ENCODE data around the gene HCFC1R1.

HCFC1R1 gene

DNA sequence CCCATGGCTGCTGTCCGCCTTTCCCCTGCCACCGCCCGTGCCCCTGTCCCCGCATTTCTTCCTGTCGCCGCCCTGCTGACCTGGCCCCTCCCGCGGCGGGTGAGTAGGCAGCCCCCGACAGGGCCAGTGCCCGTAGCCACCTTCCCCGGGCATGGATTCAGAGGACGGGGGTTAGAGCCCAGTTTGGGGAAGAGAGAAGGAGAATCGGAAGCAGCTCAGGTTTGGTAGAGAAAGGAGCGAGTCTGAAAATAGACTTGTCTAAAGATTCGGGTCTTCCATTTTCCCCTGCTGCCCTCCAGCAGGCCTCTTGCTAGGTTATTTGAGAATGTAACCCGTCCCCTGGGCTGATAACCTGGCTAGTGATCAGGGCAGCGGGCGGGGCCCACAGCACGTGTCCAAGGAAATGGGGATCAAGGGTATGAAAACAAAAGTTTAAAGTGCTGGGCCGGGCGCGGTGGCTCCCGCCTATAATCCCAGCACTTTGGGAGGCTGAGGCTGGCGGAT, 18.9 kb downstream of the HCFC1R1 start:
- H3K36me3 ChIP-seq, result no peaks in the 10 kb centered on the region
- H3K9ac ChIP-seq, result no peak overlapping the region
- H3K27me3 ChIP-seq, result peaks cover 44 to 98% (median 85%) of the 10 kb centered on the region in 11 experiments
- peaks cover 0 to 14% (median 0%) of the 10 kb centered on the region in 11 experiments; a peak in 4 of 22 replicates for H4K20me1 ChIP-seq
- H3K9me3 ChIP-seq (replicated peaks in 1 of 11), result no peaks in the 10 kb centered on the region
- TF ChIP-seq Cebpa-rat (IDR thresholded peaks at IDR 0.05), result no peak
- peaks cover 35 to 59% (median 43%) of the 10 kb centered on the region in 10 experiments for H3K4me1 ChIP-seq
- H3K4me2 ChIP-seq, result peak overlapping the region in 10 of 11 experiments; percentile 29 to 86 (median 52); a peak in 18 of 22 replicates
- H3K4me3 ChIP-seq, result peak overlapping the region in 4 of 10 experiments; percentile 35 to 58 (median 41); a peak in 6 of 20 replicates
- no peak overlapping the region for H3K27ac ChIP-seq

DNA sequence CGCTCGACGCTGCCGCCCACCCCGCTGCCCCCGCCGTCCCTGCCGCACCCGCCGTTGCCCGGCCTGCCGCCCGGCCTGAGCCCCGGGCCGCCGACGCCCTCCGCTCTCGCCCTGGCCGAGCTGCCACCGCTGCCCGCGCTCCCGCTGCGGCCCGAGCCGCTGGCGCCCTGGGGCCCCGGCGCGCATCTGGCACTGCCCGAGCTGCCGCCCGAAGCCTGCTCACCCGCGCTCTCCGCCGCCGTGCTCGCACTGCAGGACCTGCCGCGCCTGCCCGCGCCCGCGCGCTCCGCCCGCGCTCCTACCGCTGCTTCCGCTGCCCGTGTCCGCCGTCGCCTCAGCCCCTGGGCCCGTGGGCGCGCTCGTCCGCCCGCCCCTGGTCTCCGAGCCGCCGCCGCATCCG, 19.4 kb downstream of the HCFC1R1 start:
- H3K9me3 ChIP-seq (replicated peaks in 1 of 11), result no peaks in the 10 kb centered on the region
- peaks cover 0 to 15% (median 0%) of the 10 kb centered on the region in 11 experiments; a peak in 4 of 22 replicates for H4K20me1 ChIP-seq
- H3K36me3 ChIP-seq, result no peaks in the 10 kb centered on the region
- H3K4me1 ChIP-seq, result peaks cover 35 to 53% (median 42%) of the 10 kb centered on the region in 10 experiments
- peak overlapping the region in 3 of 11 experiments; percentile 26 to 46 (median 44); a peak in 2 of 22 replicates for H3K9ac ChIP-seq
- no peak for TF ChIP-seq Cebpa-rat (IDR thresholded peaks at IDR 0.05)
- peak overlapping the region; percentile 79 to 87 (median 84) for H3K4me2 ChIP-seq
- H3K27ac ChIP-seq, result no peak overlapping the region
- peaks cover 49 to 98% (median 85%) of the 10 kb centered on the region in 11 experiments for H3K27me3 ChIP-seq
- H3K4me3 ChIP-seq, result peak overlapping the region; percentile 49 to 68 (median 57); a peak in 19 of 20 replicates

DNA sequence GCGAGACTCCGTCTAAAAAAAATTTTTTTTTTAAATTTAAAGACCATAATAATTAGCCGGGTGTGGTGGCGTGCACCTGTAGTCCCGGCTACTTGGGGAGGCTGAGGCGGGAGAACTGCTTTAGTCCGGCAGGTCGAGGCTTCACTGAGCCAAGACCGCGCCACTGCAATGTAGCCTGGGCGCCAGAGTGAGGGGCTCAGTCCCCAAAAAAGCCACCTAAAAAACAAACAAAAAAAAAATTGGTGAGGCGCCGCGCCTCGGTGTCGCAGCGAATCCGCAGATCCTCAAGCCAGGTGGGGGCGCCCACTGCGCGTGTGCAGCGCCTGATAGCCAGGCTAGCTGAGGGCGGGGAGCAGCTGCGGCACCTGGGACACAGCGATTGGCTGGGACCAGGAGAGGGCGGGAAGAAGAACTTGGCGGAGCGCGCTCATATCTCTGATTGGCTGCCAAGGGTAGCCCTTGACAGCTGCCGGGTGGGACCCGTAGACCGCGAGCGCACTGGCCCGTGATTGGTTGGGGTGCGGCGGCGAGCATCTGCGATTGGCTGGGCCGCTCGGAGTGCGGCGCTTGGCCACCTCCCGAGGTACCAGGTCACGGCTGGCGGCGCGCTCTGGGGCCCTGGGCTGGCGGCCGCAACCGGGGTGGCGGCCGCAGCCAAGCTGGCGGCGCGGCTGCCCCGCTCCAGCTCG, 20.0 kb downstream of the HCFC1R1 start:
- no peaks in the 10 kb centered on the region for H3K36me3 ChIP-seq
- peak overlapping the region; percentile 79 to 87 (median 84) for H3K4me2 ChIP-seq
- peak overlapping the region; percentile 49 to 68 (median 57); a peak in 19 of 20 replicates for H3K4me3 ChIP-seq
- H3K27me3 ChIP-seq, result peaks cover 55 to 98% (median 91%) of the 10 kb centered on the region in 11 experiments
- peaks cover 31 to 48% (median 37%) of the 10 kb centered on the region in 10 experiments for H3K4me1 ChIP-seq
- peak overlapping the region in 1 of 11 experiments; percentile 44; a peak in 1 of 22 replicates for H3K9ac ChIP-seq
- no peak for TF ChIP-seq Cebpa-rat (IDR thresholded peaks at IDR 0.05)
- H3K9me3 ChIP-seq (replicated peaks in 1 of 11), result no peaks in the 10 kb centered on the region
- H4K20me1 ChIP-seq, result peaks cover 0 to 21% (median 0%) of the 10 kb centered on the region in 11 experiments; a peak in 6 of 22 replicates
- H3K27ac ChIP-seq, result no peak overlapping the region

DNA sequence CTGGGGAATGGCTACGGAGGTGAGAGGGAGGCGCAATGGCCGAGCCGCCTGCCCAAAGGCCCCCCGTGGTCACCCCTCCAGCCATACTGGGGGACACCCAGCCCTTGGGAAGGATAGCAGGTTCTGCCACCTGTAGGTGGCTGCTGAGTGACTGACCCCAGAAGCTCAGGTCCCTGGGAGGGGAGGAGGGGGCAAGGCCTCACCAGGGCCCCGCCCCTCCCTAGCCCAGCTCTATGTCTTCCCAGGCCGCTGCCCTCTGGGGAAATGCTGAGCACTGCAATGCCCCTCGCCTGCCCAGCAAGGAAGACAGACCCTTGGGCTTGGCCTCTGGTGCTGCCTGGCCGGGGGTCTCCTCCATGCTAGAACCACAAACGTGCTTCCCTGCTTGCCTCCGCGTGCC, 22.4 kb downstream of the HCFC1R1 start:
- Histone ChIP-seq H3K27me3 (peaks cover 71 to 98% (median 97%) of the 10 kb centered on the region in 11 experiments), H3K36me3 (no peaks in the 10 kb centered on the region), H3K4me1 (peaks cover 7 to 23% (median 13%) of the 10 kb centered on the region in 10 experiments; a peak in 17 of 20 replicates), H4K20me1 (peaks cover 0 to 41% (median 0%) of the 10 kb centered on the region in 11 experiments; a peak in 6 of 22 replicates), H3K4me2 (peak overlapping the region in 1 of 11 experiments; percentile 30; a peak in 2 of 22 replicates), H3K4me3 (no peak overlapping the region), H3K9me3 (replicated peaks in 1 of 11) (no peaks in the 10 kb centered on the region), H3K9ac (no peak overlapping the region), H3K27ac (no peak overlapping the region)
- no peak for TF ChIP-seq Cebpa-rat (IDR thresholded peaks at IDR 0.05)

DNA sequence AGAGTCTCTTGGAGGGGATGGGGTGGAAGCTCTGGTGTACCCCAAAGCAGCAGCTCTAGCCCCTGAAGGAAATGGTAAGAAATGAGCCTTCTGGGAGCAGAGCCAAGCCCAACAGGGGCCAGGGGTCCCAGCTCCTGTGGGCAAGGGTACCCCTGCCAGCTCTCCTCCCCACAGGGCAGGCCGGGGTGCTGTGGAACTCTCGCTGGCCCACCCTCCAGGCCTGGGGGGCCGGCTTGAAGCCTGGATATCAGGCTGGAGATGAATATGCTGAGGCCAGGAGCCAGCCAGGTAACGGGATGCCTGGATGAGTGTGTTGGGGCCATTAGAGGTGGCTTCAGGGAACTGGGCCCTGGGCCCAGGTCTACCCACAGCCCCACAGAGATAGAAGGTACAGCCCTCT, 23.2 kb downstream of the HCFC1R1 start:
- H4K20me1 ChIP-seq, result peaks cover 0 to 43% (median 0%) of the 10 kb centered on the region in 11 experiments; a peak in 5 of 22 replicates
- no peaks in the 10 kb centered on the region for H3K9me3 ChIP-seq (replicated peaks in 1 of 11)
- no peak overlapping the region for H3K9ac ChIP-seq
- H3K4me2 ChIP-seq, result no peak overlapping the region
- H3K27me3 ChIP-seq, result peaks cover 66 to 98% (median 97%) of the 10 kb centered on the region in 11 experiments
- H3K27ac ChIP-seq, result no peak overlapping the region
- no peak for TF ChIP-seq Cebpa-rat (IDR thresholded peaks at IDR 0.05)
- H3K4me3 ChIP-seq, result no peak overlapping the region
- peaks cover 0 to 17% (median 5%) of the 10 kb centered on the region in 10 experiments; a peak in 14 of 20 replicates for H3K4me1 ChIP-seq
- no peaks in the 10 kb centered on the region for H3K36me3 ChIP-seq

DNA sequence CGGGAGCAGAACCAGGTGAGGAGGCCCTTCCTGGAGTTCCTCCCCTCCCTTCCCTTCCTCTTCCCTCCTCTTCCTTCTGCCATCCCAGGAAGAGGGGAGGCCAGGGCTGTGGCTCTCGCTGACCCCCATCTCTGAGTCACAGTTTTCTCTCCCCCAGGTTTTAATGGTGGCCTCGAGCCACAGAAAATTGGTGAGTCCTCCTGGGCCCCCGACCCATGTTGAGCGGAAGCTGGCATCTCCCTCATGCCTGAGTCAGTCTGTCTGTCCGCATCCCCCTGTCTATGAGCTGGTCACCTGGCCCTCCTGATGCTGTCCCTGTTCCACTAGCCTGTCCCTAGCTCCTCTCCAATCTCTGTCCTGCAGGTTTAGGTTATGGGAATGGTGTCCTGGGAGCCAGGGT, 23.8 kb downstream of the HCFC1R1 start:
- no peak for TF ChIP-seq Cebpa-rat (IDR thresholded peaks at IDR 0.05)
- Histone ChIP-seq H3K9me3 (replicated peaks in 1 of 11) (no peaks in the 10 kb centered on the region), H3K4me2 (peak overlapping the region in 1 of 11 experiments; percentile 10; a peak in 1 of 22 replicates), H3K4me1 (peaks cover 0 to 16% (median 3%) of the 10 kb centered on the region in 10 experiments; a peak in 13 of 20 replicates), H3K27ac (no peak overlapping the region), H3K4me3 (no peak overlapping the region), H3K9ac (no peak overlapping the region), H3K27me3 (peaks cover 60 to 97% (median 91%) of the 10 kb centered on the region in 11 experiments), H3K36me3 (no peaks in the 10 kb centered on the region), H4K20me1 (peaks cover 0 to 43% (median 0%) of the 10 kb centered on the region in 11 experiments; a peak in 5 of 22 replicates)

DNA sequence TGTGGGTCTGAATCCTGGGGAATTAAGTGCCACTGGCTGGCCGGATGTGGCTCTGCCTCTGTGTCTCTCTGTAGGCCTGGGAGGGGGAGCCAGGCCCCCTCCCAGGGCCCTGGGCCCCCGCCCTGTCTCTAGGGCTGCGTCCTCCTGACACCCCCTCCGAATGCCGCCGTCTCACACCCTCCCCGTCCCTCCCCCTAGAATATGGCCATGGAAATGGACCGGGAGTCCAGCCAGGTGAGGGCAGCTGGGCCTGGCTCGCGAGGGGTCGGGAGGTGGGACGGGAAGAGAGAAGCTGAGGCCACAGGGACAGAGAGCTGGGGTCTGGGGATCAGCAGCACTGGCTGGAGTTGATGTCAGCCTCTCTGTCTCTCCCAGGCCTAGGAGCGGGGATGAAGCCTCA, 27.4 kb downstream of the HCFC1R1 start:
- peaks cover 51 to 87% (median 68%) of the 10 kb centered on the region in 11 experiments for H3K27me3 ChIP-seq

DNA sequence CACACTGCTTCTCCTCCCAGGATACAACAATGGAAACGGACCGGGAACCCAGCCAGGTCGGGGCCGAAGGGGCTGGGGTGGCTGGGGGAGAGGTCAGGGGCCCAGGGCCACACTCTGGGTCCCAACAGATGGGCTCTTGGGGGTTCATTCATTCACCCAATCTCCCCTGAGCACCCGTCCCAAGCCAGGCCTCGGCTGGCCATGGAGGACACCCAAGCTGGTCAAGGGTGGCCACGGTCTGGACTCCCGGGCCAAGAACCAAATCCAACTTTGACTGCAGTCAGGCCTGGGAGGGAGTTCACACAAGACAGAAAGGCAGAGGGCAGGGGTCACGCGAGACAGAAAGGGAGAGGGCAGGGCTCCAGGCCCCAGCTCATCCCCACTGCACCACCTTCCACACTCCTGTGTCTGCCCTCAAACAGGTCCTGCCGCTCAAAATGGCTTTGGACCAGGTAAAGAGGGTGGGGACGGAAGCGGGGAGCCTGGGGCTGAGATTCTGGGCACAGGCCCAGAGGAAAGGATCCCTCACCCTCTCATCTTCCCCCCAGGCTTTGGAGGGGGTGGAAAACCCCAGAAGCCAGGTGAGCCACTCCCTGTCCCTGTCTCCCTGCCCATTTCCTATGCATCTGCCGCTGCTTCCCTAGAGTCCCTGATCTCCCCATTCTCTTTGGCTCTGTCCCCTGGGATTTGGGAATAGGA, 31.2 kb downstream of the HCFC1R1 start:
- no peaks in the 10 kb centered on the region for H3K9me3 ChIP-seq (replicated peaks in 1 of 11)
- H4K20me1 ChIP-seq, result peaks cover 0 to 29% (median 0%) of the 10 kb centered on the region in 11 experiments; a peak in 4 of 22 replicates
- H3K27me3 ChIP-seq, result peaks cover 28 to 79% (median 50%) of the 10 kb centered on the region in 11 experiments
- no peak overlapping the region for H3K9ac ChIP-seq
- no peaks in the 10 kb centered on the region for H3K36me3 ChIP-seq
- no peak overlapping the region for H3K4me3 ChIP-seq
- peaks cover 0 to under 1% (median 0%) of the 10 kb centered on the region in 10 experiments; a peak in 1 of 20 replicates for H3K4me1 ChIP-seq
- no peak overlapping the region for H3K27ac ChIP-seq
- TF ChIP-seq Cebpa-rat (IDR thresholded peaks at IDR 0.05), result no peak
- no peak overlapping the region for H3K4me2 ChIP-seq

More for the DNA sequence above, 27.4 kb downstream of the HCFC1R1 start:
- TF ChIP-seq Cebpa-rat (IDR thresholded peaks at IDR 0.05), result no peak
- no peak overlapping the region for H3K4me3 ChIP-seq
- H3K36me3 ChIP-seq, result no peaks in the 10 kb centered on the region
- no peak overlapping the region for H3K9ac ChIP-seq
- no peak overlapping the region for H3K27ac ChIP-seq
- H4K20me1 ChIP-seq, result peaks cover 0 to 43% (median 0%) of the 10 kb centered on the region in 11 experiments; a peak in 5 of 22 replicates
- no peak overlapping the region for H3K4me2 ChIP-seq
- H3K4me1 ChIP-seq, result peaks cover 0 to 2% (median 0%) of the 10 kb centered on the region in 10 experiments; a peak in 2 of 20 replicates
- no peaks in the 10 kb centered on the region for H3K9me3 ChIP-seq (replicated peaks in 1 of 11)
